Calu3 (cell line): ENCODE data around the gene RPL7L1. TPM values are rescaled to one million over a fixed set of nuclear protein-coding genes. Genes with fewer than 3 reads are reported as not detected.

Source experiments
- BruUV-seq: library from RNA; stranded (reverse); fragments of 400-500 nt; replicated peaks from 2 replicates; lab custom pipeline; 2021; lab: Mats Ljungman, UMichigan
- CTCF ChIA-PET: fragments of 300-600 bp; sonication (Branson Sonifier 250); formaldehyde crosslinking; loops from one replicate; lab custom pipeline; 2022; ENCODE audit warnings: antibody characterized with exemption; lab: Charles Lee
- DNase-seq: peaks from one replicate; pipeline ENCODE4 v3.0.0; 2022
- H3K27ac Mint-ChIP-seq: one replicate; pipeline ENCODE4 v1.8.0; 2022; ENCODE audit warnings: mixed read lengths; ENCODE audit not compliant: unreplicated experiment
- H3K27me3 Mint-ChIP-seq: one replicate; pipeline ENCODE4 v1.8.0; 2022; ENCODE audit warnings: mixed read lengths; ENCODE audit not compliant: unreplicated experiment
- H3K36me3 Mint-ChIP-seq: one replicate; pipeline ENCODE4 v1.8.0; 2022; ENCODE audit warnings: mild to moderate bottlenecking, moderate library complexity, mixed read lengths; ENCODE audit not compliant: insufficient read depth, unreplicated experiment
- H3K4me1 Mint-ChIP-seq: one replicate; pipeline ENCODE4 v1.8.0; 2022; ENCODE audit warnings: mild to moderate bottlenecking, low read depth, mixed read lengths; ENCODE audit not compliant: unreplicated experiment
- H3K4me3 Mint-ChIP-seq: one replicate; pipeline ENCODE4 v1.8.0; 2022; ENCODE audit warnings: mild to moderate bottlenecking, low read depth, moderate library complexity, mixed read lengths; ENCODE audit not compliant: unreplicated experiment
- H3K9me3 Mint-ChIP-seq: one replicate; pipeline ENCODE4 v1.8.0; 2022; ENCODE audit warnings: low read depth, mixed read lengths; ENCODE audit not compliant: unreplicated experiment
- intact Hi-C: fragments of 100-400 bp; cut with micrococcal nuclease; formaldehyde crosslinking; loops from one replicate; pipeline ENCODE4 v1.10.0; 2022; ENCODE audit not compliant: unreplicated experiment
- total RNA-seq: library from RNA; stranded (reverse); gene quantifications from 2 replicates; pipeline ENCODE4 v1.2.3, GENCODE V29; 2022
- TF ChIP-seq, protein P1 (sequence below): fragments of 200-600 bp; IDR thresholded peaks from one replicate; pipeline ENCODE4 v1.8.0; 2022; ENCODE audit warnings: antibody characterized with exemption; ENCODE audit not compliant: unreplicated experiment

RPL7L1 gene
- total RNA-seq, 1 experiment from 2014 or later, result 144 TPM

DNA sequence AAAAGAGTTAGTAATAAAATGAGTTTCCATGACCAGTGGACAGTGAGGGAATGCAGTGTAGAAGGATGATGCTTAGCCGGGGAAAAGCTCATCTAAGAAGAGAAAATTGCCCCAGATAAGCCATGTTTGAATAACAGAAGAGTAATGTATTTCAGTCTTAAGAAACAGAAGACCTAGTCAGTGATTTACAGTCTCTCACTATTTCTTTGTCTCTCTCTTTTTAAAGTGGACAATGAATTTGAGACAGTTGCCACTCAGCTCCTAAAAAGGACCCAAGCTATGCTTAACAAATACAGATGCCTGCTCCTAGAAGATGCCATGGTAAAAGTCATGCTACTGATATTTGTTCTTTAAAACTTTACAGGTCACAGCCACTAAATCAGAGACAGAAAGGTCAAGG is 19.4 kb upstream of the RPL7L1 start:
- Mint-ChIP-seq H3K9me3 (no peaks in the 10 kb centered on the region), H3K4me1 (no peaks in the 10 kb centered on the region), H3K36me3 (peaks cover 45% of the 10 kb centered on the region), H3K27ac (no peak overlapping the region), H3K4me3 (no peak overlapping the region), H3K27me3 (no peaks in the 10 kb centered on the region)
- intact Hi-C loops, result no loop called here
- no TSS peak for BruUV-seq
- no peak for DNase-seq
- TF ChIP-seq, protein P1, sequence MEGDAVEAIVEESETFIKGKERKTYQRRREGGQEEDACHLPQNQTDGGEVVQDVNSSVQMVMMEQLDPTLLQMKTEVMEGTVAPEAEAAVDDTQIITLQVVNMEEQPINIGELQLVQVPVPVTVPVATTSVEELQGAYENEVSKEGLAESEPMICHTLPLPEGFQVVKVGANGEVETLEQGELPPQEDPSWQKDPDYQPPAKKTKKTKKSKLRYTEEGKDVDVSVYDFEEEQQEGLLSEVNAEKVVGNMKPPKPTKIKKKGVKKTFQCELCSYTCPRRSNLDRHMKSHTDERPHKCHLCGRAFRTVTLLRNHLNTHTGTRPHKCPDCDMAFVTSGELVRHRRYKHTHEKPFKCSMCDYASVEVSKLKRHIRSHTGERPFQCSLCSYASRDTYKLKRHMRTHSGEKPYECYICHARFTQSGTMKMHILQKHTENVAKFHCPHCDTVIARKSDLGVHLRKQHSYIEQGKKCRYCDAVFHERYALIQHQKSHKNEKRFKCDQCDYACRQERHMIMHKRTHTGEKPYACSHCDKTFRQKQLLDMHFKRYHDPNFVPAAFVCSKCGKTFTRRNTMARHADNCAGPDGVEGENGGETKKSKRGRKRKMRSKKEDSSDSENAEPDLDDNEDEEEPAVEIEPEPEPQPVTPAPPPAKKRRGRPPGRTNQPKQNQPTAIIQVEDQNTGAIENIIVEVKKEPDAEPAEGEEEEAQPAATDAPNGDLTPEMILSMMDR, result no peak
- CTCF ChIA-PET, result no interaction called here

DNA sequence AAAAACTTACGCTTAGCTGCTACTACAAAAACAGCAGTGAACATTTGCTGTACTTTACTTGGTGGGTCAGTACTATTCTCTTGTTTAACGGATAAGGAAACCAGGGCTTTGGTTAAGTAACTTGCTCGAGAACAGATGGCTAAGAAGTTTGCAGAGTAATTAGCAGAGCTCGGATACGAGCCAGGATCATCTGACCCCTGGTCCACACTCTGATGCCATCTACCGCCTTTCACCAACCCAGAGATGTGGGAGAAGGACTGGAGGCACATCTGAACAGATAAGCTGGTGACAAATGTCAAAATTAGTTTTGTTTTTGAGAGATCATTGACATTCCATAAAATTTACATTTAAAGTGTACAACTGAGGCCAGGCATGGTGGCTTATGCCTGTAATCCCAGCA is 18.9 kb upstream of the RPL7L1 start:
- no TSS peak for BruUV-seq
- TF ChIP-seq, protein P1, result no peak
- DNase-seq, result no peak
- Mint-ChIP-seq H3K27me3 (no peaks in the 10 kb centered on the region), H3K4me3 (no peak overlapping the region), H3K36me3 (peaks cover 50% of the 10 kb centered on the region), H3K4me1 (no peaks in the 10 kb centered on the region), H3K9me3 (no peaks in the 10 kb centered on the region), H3K27ac (no peak overlapping the region)
- CTCF ChIA-PET, result no interaction called here
- intact Hi-C loops, result no loop called here

DNA sequence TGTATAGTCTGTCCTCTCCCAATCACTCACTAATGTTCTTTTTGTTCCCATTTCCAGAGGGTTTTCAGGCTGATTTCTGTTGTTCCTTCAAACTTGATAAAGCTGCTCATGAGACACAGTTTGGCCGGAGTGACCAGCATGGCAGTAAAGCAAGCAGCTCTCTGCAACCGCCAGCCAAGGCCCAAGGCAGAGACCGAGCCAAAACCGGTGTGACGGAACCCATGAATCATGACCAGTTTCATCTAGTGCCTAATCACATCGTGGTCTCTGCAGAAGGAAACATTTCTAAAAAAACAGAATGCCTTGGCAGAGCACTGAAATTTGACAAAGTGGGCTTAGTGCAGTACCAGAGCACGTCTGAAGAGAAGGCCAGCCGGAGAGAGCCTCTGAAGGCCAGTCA is 14.8 kb upstream of the RPL7L1 start:
- no peak for DNase-seq
- Mint-ChIP-seq H3K27me3 (no peaks in the 10 kb centered on the region), H3K4me1 (no peaks in the 10 kb centered on the region), H3K36me3 (peaks cover 37% of the 10 kb centered on the region), H3K9me3 (no peaks in the 10 kb centered on the region), H3K4me3 (no peak overlapping the region), H3K27ac (no peak overlapping the region)
- TF ChIP-seq, protein P1, result no peak
- intact Hi-C loops, result no loop called here
- CTCF ChIA-PET, result no interaction called here
- BruUV-seq, result no TSS peak

DNA sequence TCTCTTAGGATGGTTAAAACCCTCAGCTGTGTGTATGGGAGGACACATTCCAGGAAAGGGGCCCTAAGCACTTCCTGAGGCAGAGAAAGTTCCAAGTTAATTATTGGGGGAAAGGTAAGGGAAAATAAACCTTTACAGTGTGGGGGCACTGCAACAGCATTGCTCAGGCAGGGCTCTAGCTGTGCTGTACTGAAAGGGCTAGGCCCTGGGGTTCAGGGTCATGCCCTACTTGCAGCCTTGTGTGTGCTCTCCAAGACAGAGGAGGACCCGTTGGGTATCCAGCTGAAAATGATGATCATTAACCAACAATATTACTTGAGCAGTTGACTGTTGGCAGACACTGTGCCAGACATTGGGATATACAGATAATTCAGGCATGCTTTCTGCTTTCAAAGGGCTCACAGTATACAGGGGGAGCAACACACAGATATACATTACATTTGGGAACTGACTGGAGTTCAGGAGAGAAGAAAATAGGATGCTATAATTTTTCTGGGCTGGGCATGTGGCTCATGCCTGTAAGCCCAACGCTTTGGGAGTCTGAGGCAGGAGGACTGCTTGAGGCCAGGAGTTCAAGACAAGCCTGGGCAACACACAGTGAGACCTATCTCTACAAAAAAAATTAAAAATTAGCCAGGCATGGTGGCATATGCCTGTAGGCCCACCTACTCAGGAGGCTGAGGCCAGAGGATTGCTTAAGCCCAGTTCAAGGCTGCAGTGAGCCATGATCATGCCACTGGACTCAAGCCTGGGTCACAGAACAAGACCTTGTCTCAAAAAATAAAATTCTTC is 9.1 kb upstream of the RPL7L1 start:
- Mint-ChIP-seq H3K9me3 (no peaks in the 10 kb centered on the region), H3K4me1 (no peaks in the 10 kb centered on the region), H3K4me3 (no peak overlapping the region), H3K27ac (no peak overlapping the region), H3K27me3 (no peaks in the 10 kb centered on the region), H3K36me3 (peaks cover 18% of the 10 kb centered on the region)
- CTCF ChIA-PET, result interaction anchor here (0.5 to 0.7 kb wide), 3 partner anchors 39 to 647 kb away, joined by 3 to 4 read pairs (median 3); no protein-coding TSS in a partner anchor
- DNase-seq, result no peak
- intact Hi-C loops, result loop anchor here (10.0 kb wide), 2 partner anchors 306 to 656 kb away; partner anchors contain the start of genes MRPS10 and UBR2
- BruUV-seq, result no TSS peak
- TF ChIP-seq, protein P1, result no peak
